MM.1S (cell line): ENCODE results near the gene GRIN1.

Experiments
- CTCF ChIP-seq: fragments of 300-600 bp; sonication (generic); IDR thresholded peaks from 2 replicates; pipeline ENCODE4 v1.5.1; 2016; ENCODE audit warnings: antibody characterized with exemption, low read length, mixed read lengths
- EZH2 ChIP-seq: fragments of 300-600 bp; sonication (generic); optimal IDR thresholded peaks from 2 replicates; pipeline ENCODE3; 2017; ENCODE audit warnings: low read depth, mild to moderate bottlenecking, antibody characterized with exemption, low read length, mixed read lengths
- EZH2phosphoT487 ChIP-seq: fragments of 300-600 bp; sonication (generic); IDR thresholded peaks from 2 replicates; pipeline ENCODE4 v1.6.1; 2018; ENCODE audit warnings: antibody characterized with exemption, low read length

GRCh38 chr9:137194388-137194787 lies 55.4 kb downstream of the GRIN1 start:
- no peak for TF ChIP-seq EZH2
- no peak for TF ChIP-seq CTCF
- no peak for TF ChIP-seq EZH2phosphoT487
